ENCODE results near the gene WDR89.

DNA sequence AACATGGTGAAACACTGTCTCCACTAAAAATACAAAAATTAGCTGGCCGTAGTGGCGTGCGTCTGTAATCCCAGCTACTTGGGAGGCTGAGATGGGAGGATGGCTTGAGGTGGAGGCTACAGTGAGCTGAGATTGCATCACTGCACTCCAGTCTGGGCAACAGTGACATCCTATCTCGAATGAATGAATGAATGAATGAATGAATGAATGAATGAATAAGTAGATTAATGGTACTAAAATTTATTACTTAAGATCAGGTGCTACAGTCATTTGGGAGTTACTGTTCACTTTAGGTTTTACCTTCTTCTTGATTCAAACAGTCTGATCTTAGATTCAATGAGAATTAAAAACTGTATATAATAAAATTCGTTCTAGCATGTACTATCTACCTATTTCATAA lies 31.6 kb upstream of the WDR89 start:
- no peak for TF ChIP-seq POLR2A (IDR thresholded peaks at IDR 0.05)
- TF ChIP-seq, protein P1, sequence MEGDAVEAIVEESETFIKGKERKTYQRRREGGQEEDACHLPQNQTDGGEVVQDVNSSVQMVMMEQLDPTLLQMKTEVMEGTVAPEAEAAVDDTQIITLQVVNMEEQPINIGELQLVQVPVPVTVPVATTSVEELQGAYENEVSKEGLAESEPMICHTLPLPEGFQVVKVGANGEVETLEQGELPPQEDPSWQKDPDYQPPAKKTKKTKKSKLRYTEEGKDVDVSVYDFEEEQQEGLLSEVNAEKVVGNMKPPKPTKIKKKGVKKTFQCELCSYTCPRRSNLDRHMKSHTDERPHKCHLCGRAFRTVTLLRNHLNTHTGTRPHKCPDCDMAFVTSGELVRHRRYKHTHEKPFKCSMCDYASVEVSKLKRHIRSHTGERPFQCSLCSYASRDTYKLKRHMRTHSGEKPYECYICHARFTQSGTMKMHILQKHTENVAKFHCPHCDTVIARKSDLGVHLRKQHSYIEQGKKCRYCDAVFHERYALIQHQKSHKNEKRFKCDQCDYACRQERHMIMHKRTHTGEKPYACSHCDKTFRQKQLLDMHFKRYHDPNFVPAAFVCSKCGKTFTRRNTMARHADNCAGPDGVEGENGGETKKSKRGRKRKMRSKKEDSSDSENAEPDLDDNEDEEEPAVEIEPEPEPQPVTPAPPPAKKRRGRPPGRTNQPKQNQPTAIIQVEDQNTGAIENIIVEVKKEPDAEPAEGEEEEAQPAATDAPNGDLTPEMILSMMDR (IDR thresholded peaks at IDR 0.05): no peak
- TF ChIP-seq EP300 (IDR thresholded peaks at IDR 0.05): no peak
